H1 (cell line): ENCODE measurements around the gene NKAIN2. TPM values are rescaled to one million over a fixed set of nuclear protein-coding genes. Genes with fewer than 3 reads are reported as not detected.

Experiments used
- CTCF ChIA-PET: fragments of 300-600 bp; sonication (Branson Sonifier 250); formaldehyde crosslinking; loops from one replicate; lab custom pipeline; 2021; ENCODE audit not compliant: partially characterized antibody; lab: Charles Lee
- POLR2A ChIA-PET: fragments of 300-600 bp; sonication (Branson Sonifier 250); formaldehyde crosslinking; loops from one replicate; lab custom pipeline; 2021; ENCODE audit warnings: inconsistent platforms; ENCODE audit not compliant: partially characterized antibody; lab: Charles Lee
- DNase-seq, 2 experiments: peaks; one replicate each; pipeline versions ENCODE4 v3.0.0 to v3.0.0-alpha.2; 2010 to 2022; ENCODE audit warnings: low spot score in 2 of 2, low read depth in 1 of 2, mixed read lengths in 1 of 2
- FAIRE-seq: peaks from 2 replicates; lab custom pipeline; 2011; peaks lifted over from hg19 to GRCh38; lab: Jason Lieb, UNC
- H2AFZ ChIP-seq: 2 replicates; pipeline ENCODE4 v1.8.1; 2012; ENCODE audit warnings: low read length, inconsistent platforms
- H2AK5ac ChIP-seq: 2 replicates; pipeline ENCODE4 v1.6.1; 2013; ENCODE audit warnings: low read depth, low read length
- H2BK120ac ChIP-seq: replicated peaks from 2 replicates; pipeline ENCODE3; 2013; ENCODE audit warnings: low read depth, low read length, inconsistent platforms
- H2BK12ac ChIP-seq: 2 replicates; pipeline ENCODE4 v1.6.1; 2013; ENCODE audit warnings: low read depth, low read length
- H2BK15ac ChIP-seq: 2 replicates; pipeline ENCODE4 v1.6.1; 2013; ENCODE audit warnings: low read length
- H2BK20ac ChIP-seq: 2 replicates; pipeline ENCODE4 v1.6.1; 2013; ENCODE audit warnings: low read length
- H2BK5ac ChIP-seq: 2 replicates; pipeline ENCODE4 v1.6.1; 2013; ENCODE audit warnings: low read depth, low read length
- H3K14ac ChIP-seq: 2 replicates; pipeline ENCODE4 v1.6.1; 2013; ENCODE audit warnings: inconsistent platforms; ENCODE audit not compliant: insufficient read length
- H3K18ac ChIP-seq: 2 replicates; pipeline ENCODE4 v1.6.1; 2013; ENCODE audit warnings: low read length; ENCODE audit errors: extremely low read depth
- H3K23ac ChIP-seq: 2 replicates; pipeline ENCODE4 v1.6.1; 2013; ENCODE audit warnings: inconsistent platforms; ENCODE audit not compliant: insufficient read length
- H3K23me2 ChIP-seq: 2 replicates; pipeline ENCODE4 v1.6.1; 2013; ENCODE audit warnings: low read depth, low read length
- H3K27ac ChIP-seq: 2 replicates; pipeline ENCODE4 v1.6.1; 2011; ENCODE audit warnings: low read depth, low read length, inconsistent platforms
- H3K27me3 ChIP-seq, 4 experiments: replicated peaks in 1 of 4; 1 replicate in 1 of 4; 2 replicates in 3 of 4; pipeline versions ENCODE4 v1.6.1 to v1.8.1; 2011 to 2013; ENCODE audit warnings: low read length in 3 of 4, mild to moderate bottlenecking in 3 of 4, inconsistent platforms in 2 of 4, mixed read lengths in 2 of 4, moderate library complexity in 1 of 4; ENCODE audit not compliant: control insufficient read depth in 3 of 4, insufficient read depth in 3 of 4; ENCODE audit errors: extremely low read depth in 1 of 4
- H3K36me3 ChIP-seq, 4 experiments: 2 replicates each; pipeline versions ENCODE4 v1.6.1 to v1.8.1; 2011 to 2013; ENCODE audit warnings: mild to moderate bottlenecking in 4 of 4, low read length in 3 of 4, moderate library complexity in 2 of 4, control low read depth in 1 of 4, inconsistent platforms in 1 of 4; ENCODE audit not compliant: insufficient read depth in 4 of 4, control insufficient read depth in 2 of 4
- H3K4ac ChIP-seq: replicated peaks from 2 replicates; pipeline ENCODE3; 2013; ENCODE audit warnings: low read length, low read depth, mixed read lengths, inconsistent platforms; ENCODE audit not compliant: insufficient read length
- H3K4me1 ChIP-seq, 4 experiments: replicated peaks in 1 of 4; 1 replicate in 1 of 4; 2 replicates in 3 of 4; pipeline versions ENCODE4 v1.6.1 to v1.8.1; 2011 to 2013; ENCODE audit warnings: low read length in 3 of 4, inconsistent platforms in 2 of 4, mixed read lengths in 1 of 4; ENCODE audit not compliant: insufficient read depth in 4 of 4, control insufficient read depth in 3 of 4
- H3K4me2 ChIP-seq, 2 experiments: 2 replicates each; pipeline versions ENCODE4 v1.6.1 to v1.8.1; 2011 to 2013; ENCODE audit warnings: low read depth in 2 of 2, low read length in 2 of 2, control low read depth in 1 of 2, inconsistent platforms in 1 of 2, mild to moderate bottlenecking in 1 of 2; ENCODE audit not compliant: insufficient read depth in 1 of 2
- H3K4me3 ChIP-seq, 4 experiments: fragments of 200-600, 300-600 bp in 1 of 4; sonication (generic), shearing (Covaris generic), sonication (Bioruptor Twin) in 1 of 4; 2 replicates each; pipeline versions ENCODE4 v1.5.1 to v1.8.1; 2011 to 2016; ENCODE audit warnings: low read length in 4 of 4, low read depth in 3 of 4, control low read depth in 2 of 4, inconsistent platforms in 2 of 4, mild to moderate bottlenecking in 2 of 4, mixed read lengths in 1 of 4, moderate library complexity in 1 of 4; ENCODE audit not compliant: insufficient read depth in 2 of 4; ENCODE audit errors: extremely low read depth in 1 of 4
- H3K56ac ChIP-seq: replicated peaks from 2 replicates; pipeline ENCODE3; 2013; ENCODE audit warnings: low read depth, mild to moderate bottlenecking, mixed read lengths, low read length, inconsistent platforms; ENCODE audit not compliant: insufficient read length
- H3K79me1 ChIP-seq: 2 replicates; pipeline ENCODE4 v1.6.1; 2013; ENCODE audit warnings: low read depth, low read length, control low read depth
- H3K79me2 ChIP-seq, 2 experiments: 2 replicates each; pipeline versions ENCODE4 v1.6.1 to v1.8.1; 2012 to 2013; ENCODE audit warnings: low read length in 2 of 2, mild to moderate bottlenecking in 2 of 2, inconsistent platforms in 1 of 2; ENCODE audit not compliant: insufficient read depth in 2 of 2, control insufficient read depth in 1 of 2
- H3K9ac ChIP-seq, 4 experiments: replicated peaks in 1 of 4; 1 replicate in 1 of 4; 2 replicates in 3 of 4; pipeline versions ENCODE4 v1.6.1 to v1.8.1; 2011 to 2013; ENCODE audit warnings: low read depth in 3 of 4, low read length in 3 of 4, control low read depth in 2 of 4, mild to moderate bottlenecking in 2 of 4, moderate library complexity in 2 of 4, inconsistent platforms in 1 of 4; ENCODE audit errors: extremely low read depth in 1 of 4
- H3K9me3 ChIP-seq, 2 experiments: 2 replicates each; pipeline versions ENCODE4 v1.6.1 to v1.8.1; 2012 to 2013; ENCODE audit warnings: mild to moderate bottlenecking in 2 of 2, moderate library complexity in 2 of 2, control low read depth in 1 of 2, inconsistent platforms in 1 of 2, low read depth in 1 of 2, low read length in 1 of 2, mixed read lengths in 1 of 2; ENCODE audit not compliant: insufficient read depth in 2 of 2
- H4K20me1 ChIP-seq, 2 experiments: replicated peaks in 1 of 2; 2 replicates each; pipeline versions ENCODE3 to v1.8.1; 2011 to 2013; ENCODE audit warnings: inconsistent platforms in 2 of 2, low read length in 2 of 2, mild to moderate bottlenecking in 1 of 2; ENCODE audit not compliant: insufficient read depth in 2 of 2, control insufficient read depth in 1 of 2
- H4K5ac ChIP-seq: 2 replicates; pipeline ENCODE4 v1.6.1; 2013; ENCODE audit warnings: low read length, low read depth, mixed read lengths, inconsistent platforms; ENCODE audit not compliant: insufficient read length
- H4K8ac ChIP-seq: 2 replicates; pipeline ENCODE4 v1.8.0; 2013; ENCODE audit warnings: mild to moderate bottlenecking, moderate library complexity, low read length, inconsistent platforms; ENCODE audit not compliant: insufficient read depth; ENCODE audit errors: extremely low read depth
- H4K91ac ChIP-seq: replicated peaks from 2 replicates; pipeline ENCODE3; 2013; ENCODE audit warnings: low read length, mixed read lengths, inconsistent platforms; ENCODE audit not compliant: insufficient read length
- ASH2L ChIP-seq: fragments of 200-600, 300-600 bp; sonication (generic); IDR thresholded peaks from one replicate; pipeline ENCODE4 v1.7.1; 2017; ENCODE audit warnings: low read length
- BACH1 ChIP-seq: IDR thresholded peaks from 2 replicates; pipeline ENCODE4 v1.6.1; 2012; ENCODE audit warnings: low read length, improper control_type of control experiment
- CBX8 ChIP-seq: fragments of 300-800, 300-1000 bp; sonication (generic); IDR thresholded peaks from 2 replicates; pipeline ENCODE4 v1.7.1; 2016; ENCODE audit warnings: low read depth, low read length, borderline replicate concordance
- GABPA ChIP-seq: IDR thresholded peaks from 2 replicates; pipeline ENCODE4 v1.6.1; 2011; ENCODE audit warnings: mild to moderate bottlenecking, low read length, moderate library complexity, borderline replicate concordance; ENCODE audit not compliant: insufficient read depth
- HDAC2 ChIP-seq, 2 experiments: fragments of 300-600 bp in 1 of 2; sonication (generic) in 1 of 2; IDR thresholded peaks; 2 replicates each; pipeline ENCODE4 v1.6.1; 2011 to 2012; ENCODE audit warnings: low read depth in 2 of 2, low read length in 2 of 2, mild to moderate bottlenecking in 2 of 2, moderate library complexity in 2 of 2, borderline replicate concordance in 1 of 2, inconsistent platforms in 1 of 2
- RFX5 ChIP-seq: IDR thresholded peaks from 2 replicates; pipeline ENCODE4 v1.6.1; 2011; ENCODE audit warnings: low read depth, low read length, improper control_type of control experiment, borderline replicate concordance
- SIN3A ChIP-seq, 2 experiments: IDR thresholded peaks in 1 of 2; conservative IDR thresholded peaks in 1 of 2; 2 replicates each; pipeline ENCODE4 v1.6.1; 2011 to 2012; ENCODE audit warnings: low read length in 2 of 2, improper control_type of control experiment in 1 of 2, low read depth in 1 of 2, mild to moderate bottlenecking in 1 of 2
- TAF1 ChIP-seq: IDR thresholded peaks from 2 replicates; pipeline ENCODE4 v1.6.1; 2011; ENCODE audit warnings: mild to moderate bottlenecking, low read depth, low read length
- TBP ChIP-seq: IDR thresholded peaks from 2 replicates; pipeline ENCODE4 v1.6.1; 2011; ENCODE audit warnings: low read depth, low read length, improper control_type of control experiment
- WGBS, 2 experiments: shearing (Covaris generic) in 1 of 2; methylation state at CpG; one replicate each; pipeline versions ENCODE4 v1.1.6 to v1.1.7; 2013 to 2015; ENCODE audit warnings: low lambda C conversion rate in 2 of 2, mixed read lengths in 2 of 2, inconsistent platforms in 1 of 2, low coverage in 1 of 2, missing lambda C conversion rate in 1 of 2; ENCODE audit not compliant: insufficient replicate concordance in 2 of 2, insufficient coverage in 1 of 2, insufficient read length in 1 of 2; ENCODE audit errors: extremely low coverage in 1 of 2, missing lambda C conversion rate in 1 of 2; 5-methylcytosine and 5-hydroxymethylcytosine counted together
- polyA plus RNA-seq, 7 experiments: library from polyadenylated mRNA; depleted of rRNA in 3 of 7; stranded (reverse) in 5 of 7; unstranded in 2 of 7; fragments of >200 nt in 5 of 7; fragments of 200-250 nt in 2 of 7; gene quantifications; 1 replicate in 5 of 7; 2 replicates in 1 of 7; 4 replicates in 1 of 7; pipeline versions ENCODE4 v1.2.1 to v1.2.3, GENCODE V29; 2011 to 2013; ENCODE audit warnings: missing spikeins in 2 of 7, mixed read lengths in 2 of 7
- total RNA-seq: library from RNA; stranded (reverse); fragmentation: NEBNext Ultra II Directional; extraction: Animal tissue kit (Norgen Biotek cat#: 25700); gene quantifications from 2 replicates; pipeline ENCODE4 v1.2.1, GENCODE V29; 2021
- TF ChIP-seq, protein P1 (sequence below), 3 experiments: IDR thresholded peaks; 1 replicate in 2 of 3; 2 replicates in 1 of 3; pipeline versions ENCODE4 v1.5.1 to v1.6.1; 2011; ENCODE audit warnings: low read length in 3 of 3, mild to moderate bottlenecking in 3 of 3, inconsistent platforms in 2 of 3, low read depth in 1 of 3, moderate library complexity in 1 of 3; ENCODE audit not compliant: insufficient read depth in 1 of 3; ENCODE audit errors: control extremely low read depth in 1 of 3
- TF ChIP-seq, protein P2 (sequence below): IDR thresholded peaks from 2 replicates; pipeline ENCODE4 v1.6.1; 2012; ENCODE audit warnings: inconsistent platforms

NKAIN2 gene
- total and polyA plus RNA-seq, 2 of the 8 experiments (the other 6 are each of a cell fraction or from before 2014, with no cell fraction given), result 0.20 to 0.34 TPM

DNA sequence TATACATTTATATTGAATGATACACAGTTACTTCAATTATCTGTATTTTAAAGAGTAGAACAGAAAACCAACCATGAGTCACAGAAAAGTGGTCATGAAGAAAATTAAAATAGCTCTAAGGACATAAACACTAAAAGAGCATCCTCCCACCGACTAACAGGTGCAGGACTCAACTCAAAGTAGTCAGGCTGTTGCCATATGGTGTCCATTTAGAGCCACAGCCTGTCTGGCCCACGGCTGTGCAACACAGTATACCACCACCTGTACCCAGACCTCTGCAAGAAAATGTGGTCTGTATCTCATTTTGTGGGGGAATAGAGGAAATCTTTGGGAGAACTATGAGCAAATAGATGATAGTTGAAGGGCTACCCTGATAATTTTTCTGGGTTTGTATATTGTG lies 708.8 kb downstream of the NKAIN2 start:
- WGBS, 2 experiments, result 71% methylated on average over 2 of the region's 2 CpGs; no CpG with 5 or more reads in 1 of the 2 experiments
- Histone ChIP-seq H3K23ac (no peak overlapping the region), H3K36me3 (no peaks in the 10 kb centered on the region)
- TF ChIP-seq TBP, result no peak
- TF ChIP-seq ASH2L, result no peak
- TF ChIP-seq, protein P1, sequence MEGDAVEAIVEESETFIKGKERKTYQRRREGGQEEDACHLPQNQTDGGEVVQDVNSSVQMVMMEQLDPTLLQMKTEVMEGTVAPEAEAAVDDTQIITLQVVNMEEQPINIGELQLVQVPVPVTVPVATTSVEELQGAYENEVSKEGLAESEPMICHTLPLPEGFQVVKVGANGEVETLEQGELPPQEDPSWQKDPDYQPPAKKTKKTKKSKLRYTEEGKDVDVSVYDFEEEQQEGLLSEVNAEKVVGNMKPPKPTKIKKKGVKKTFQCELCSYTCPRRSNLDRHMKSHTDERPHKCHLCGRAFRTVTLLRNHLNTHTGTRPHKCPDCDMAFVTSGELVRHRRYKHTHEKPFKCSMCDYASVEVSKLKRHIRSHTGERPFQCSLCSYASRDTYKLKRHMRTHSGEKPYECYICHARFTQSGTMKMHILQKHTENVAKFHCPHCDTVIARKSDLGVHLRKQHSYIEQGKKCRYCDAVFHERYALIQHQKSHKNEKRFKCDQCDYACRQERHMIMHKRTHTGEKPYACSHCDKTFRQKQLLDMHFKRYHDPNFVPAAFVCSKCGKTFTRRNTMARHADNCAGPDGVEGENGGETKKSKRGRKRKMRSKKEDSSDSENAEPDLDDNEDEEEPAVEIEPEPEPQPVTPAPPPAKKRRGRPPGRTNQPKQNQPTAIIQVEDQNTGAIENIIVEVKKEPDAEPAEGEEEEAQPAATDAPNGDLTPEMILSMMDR (IDR thresholded peaks at IDR 0.05; ENCODE audit: control extremely low read depth in 1 of 3, insufficient read depth in 1 of 3, low read depth in 1 of 3, low read length in 3 of 3), result no peak
- TF ChIP-seq SIN3A (conservative IDR thresholded peaks at IDR 0.05 in 1 of 2, IDR thresholded peaks at IDR 0.05 in 1 of 2; ENCODE audit: low read depth in 1 of 2, low read length in 2 of 2), result no peak
- no peak for TF ChIP-seq BACH1
- TF ChIP-seq RFX5, result no peak
- no peak for TF ChIP-seq CBX8
- no peak for TF ChIP-seq GABPA
- no peak for TF ChIP-seq HDAC2 (IDR thresholded peaks at IDR 0.05; ENCODE audit: borderline replicate concordance in 1 of 2, low read depth in 2 of 2, low read length in 2 of 2)
- TF ChIP-seq, protein P2, sequence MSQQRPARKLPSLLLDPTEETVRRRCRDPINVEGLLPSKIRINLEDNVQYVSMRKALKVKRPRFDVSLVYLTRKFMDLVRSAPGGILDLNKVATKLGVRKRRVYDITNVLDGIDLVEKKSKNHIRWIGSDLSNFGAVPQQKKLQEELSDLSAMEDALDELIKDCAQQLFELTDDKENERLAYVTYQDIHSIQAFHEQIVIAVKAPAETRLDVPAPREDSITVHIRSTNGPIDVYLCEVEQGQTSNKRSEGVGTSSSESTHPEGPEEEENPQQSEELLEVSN, result no peak
- no peak for TF ChIP-seq TAF1

More for the DNA sequence above, 708.8 kb downstream of the NKAIN2 start:
- H2AFZ ChIP-seq, result no peak overlapping the region
- ChIA-PET CTCF (no interaction called here), POLR2A (no interaction called here)
- no peak overlapping the region for H3K9ac ChIP-seq
- no peak overlapping the region for H2BK120ac ChIP-seq
- no peaks in the 10 kb centered on the region for H3K79me2 ChIP-seq
- no peak overlapping the region for H2BK12ac ChIP-seq
- no peak overlapping the region for H3K4me2 ChIP-seq
- H4K8ac ChIP-seq, result no peak overlapping the region
- H3K4me1 ChIP-seq, result no peaks in the 10 kb centered on the region
- H3K23me2 ChIP-seq, result no peaks in the 10 kb centered on the region
- no peaks in the 10 kb centered on the region for H3K79me1 ChIP-seq
- no peak overlapping the region for H3K4me3 ChIP-seq
- H3K4ac ChIP-seq, result no peak overlapping the region
- no peak overlapping the region for H2BK5ac ChIP-seq
- H3K27me3 ChIP-seq, result no peaks in the 10 kb centered on the region
- DNase-seq (no peak), FAIRE-seq (no peak)
- no peak overlapping the region for H3K27ac ChIP-seq
- no peak overlapping the region for H2BK20ac ChIP-seq
- no peaks in the 10 kb centered on the region for H4K20me1 ChIP-seq
- H3K14ac ChIP-seq, result no peak overlapping the region
- H3K56ac ChIP-seq, result no peak overlapping the region
- no peak overlapping the region for H3K18ac ChIP-seq
- H2BK15ac ChIP-seq, result no peak overlapping the region
- no peak overlapping the region for H4K91ac ChIP-seq
- no peak overlapping the region for H2AK5ac ChIP-seq
- no peak overlapping the region for H4K5ac ChIP-seq
- H3K9me3 ChIP-seq, result no peaks in the 10 kb centered on the region
